Measurements from ENCODE around the gene CREB1.

The CREB1 gene

GRCh38 chr2:207606829-207607228 lies 77.1 kb downstream of the CREB1 start:
- H3K27ac ChIP-seq, result no peak overlapping the region
- TF ChIP-seq CTCF (conservative IDR thresholded peaks at IDR 0.05), result no peak
- no peak for TF ChIP-seq ZFX (IDR thresholded peaks at IDR 0.05)

DNA sequence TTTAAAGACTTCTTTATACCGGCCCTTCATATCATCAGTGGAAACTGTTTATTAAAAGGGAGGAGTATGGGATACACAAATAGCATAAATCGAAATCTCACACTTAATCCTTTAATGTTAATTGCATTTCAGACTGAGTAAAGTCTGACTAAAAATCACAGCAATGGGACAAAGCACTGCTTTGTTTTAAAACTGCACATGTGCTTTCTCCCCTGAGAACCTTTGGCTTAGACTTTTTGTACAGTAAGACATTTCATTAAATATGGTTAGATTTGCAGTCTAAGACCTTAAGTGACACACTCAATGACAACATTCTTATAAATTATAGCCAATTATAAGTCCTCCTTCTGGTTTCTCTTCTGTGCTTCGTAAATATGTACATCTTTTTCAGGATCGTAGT lies 83.0 kb downstream of the CREB1 start:
- H3K27ac ChIP-seq, result no peak overlapping the region
- no peak for TF ChIP-seq CTCF (conservative IDR thresholded peaks at IDR 0.05)
- no peak for TF ChIP-seq ZFX (IDR thresholded peaks at IDR 0.05)

DNA sequence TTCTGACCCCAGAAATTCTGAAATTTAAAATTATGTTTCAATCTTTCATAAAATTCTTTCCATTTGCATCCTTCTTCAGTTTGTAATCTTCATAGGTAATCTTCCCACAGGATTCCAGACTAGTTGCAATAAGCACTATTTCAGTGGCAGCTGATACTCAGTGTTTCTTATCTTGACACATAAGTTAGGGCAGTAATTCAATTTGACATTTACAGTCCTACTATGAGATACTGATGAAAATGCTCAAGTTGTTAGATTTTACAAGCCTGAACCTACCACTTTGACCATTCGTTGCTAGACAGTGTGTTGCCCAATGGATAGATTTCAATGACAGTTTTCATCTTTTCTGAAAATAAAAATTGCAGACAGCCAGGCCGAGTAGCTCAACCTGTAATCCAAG lies 85.1 kb downstream of the CREB1 start:
- no peak overlapping the region for H3K27ac ChIP-seq
- TF ChIP-seq ZFX (IDR thresholded peaks at IDR 0.05) (no peak), CTCF (conservative IDR thresholded peaks at IDR 0.05) (no peak)

DNA sequence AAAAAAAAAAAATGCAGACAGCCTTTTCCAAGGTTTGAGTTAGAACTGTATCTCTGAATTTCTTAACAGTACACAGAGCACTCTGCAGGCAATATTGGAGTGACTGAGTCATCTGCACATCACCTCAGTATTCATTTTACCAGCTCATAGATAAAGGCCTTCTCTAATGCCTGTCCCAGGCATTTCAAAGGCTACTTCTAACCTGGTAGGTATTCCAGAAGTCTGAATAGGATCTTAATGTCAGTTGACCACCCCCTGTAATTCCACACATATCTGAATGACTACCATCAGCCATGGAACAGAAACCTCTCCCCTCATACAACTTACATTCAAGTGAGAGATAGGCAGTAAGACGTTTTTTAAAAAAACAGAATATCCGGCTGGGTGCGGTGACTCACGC lies 86.4 kb downstream of the CREB1 start:
- no peak overlapping the region for H3K27ac ChIP-seq
- no peak for TF ChIP-seq ZFX (IDR thresholded peaks at IDR 0.05)

DNA sequence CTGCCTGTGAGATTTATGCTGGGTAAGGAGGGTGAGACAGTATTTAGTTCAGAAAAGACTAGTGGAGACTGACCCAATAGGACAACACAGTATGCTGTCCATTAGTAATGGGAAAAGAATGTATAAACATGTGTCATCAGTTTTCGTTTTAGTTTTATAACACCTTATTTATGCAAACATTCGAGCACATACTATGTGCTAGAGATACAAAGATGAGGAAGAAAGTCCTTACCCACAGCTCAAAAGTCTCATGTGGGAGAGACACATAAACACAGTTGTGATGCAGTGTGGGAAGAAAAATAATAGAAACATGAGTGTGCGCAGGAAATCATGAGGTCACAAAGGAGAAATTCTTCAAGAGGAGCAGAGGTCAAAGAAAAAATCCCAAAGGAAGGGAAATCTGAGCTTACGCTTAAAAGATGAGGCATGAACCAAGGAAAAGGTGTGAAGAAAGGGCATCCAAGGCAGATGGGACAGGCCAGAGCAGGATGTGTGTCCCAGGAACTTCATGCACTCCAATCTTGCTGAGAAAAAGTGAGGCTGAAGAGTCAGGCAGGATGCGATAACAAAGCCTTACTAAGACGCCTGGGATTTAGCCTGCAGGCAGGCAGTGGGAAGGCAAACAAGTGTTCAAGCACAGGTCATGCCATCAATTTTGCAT lies 87.4 kb downstream of the CREB1 start:
- TF ChIP-seq CTCF (conservative IDR thresholded peaks at IDR 0.05) (no peak), ZFX (IDR thresholded peaks at IDR 0.05) (no peak)
- no peak overlapping the region for H3K27ac ChIP-seq

DNA sequence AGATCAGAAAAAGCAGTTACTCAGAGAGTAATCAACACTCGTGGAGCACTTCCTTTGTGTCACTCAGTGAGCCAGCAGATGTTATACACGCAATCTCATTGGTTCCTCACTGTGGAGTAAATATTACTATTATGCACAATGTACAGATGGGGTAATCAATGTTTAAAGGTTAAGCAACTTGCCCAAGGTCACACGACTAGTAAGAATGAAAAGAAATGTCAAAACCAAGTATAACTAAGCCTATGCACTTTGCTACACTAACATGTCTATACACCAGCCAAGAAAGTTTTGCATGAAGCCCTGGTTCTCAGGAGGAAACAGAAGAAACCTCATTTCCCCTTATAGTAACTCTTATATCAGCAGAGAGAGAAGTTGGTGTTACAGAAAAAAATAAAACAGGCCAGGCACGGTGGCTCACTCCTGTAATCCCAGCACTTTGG lies 90.0 kb downstream of the CREB1 start:
- no peak overlapping the region for H3K27ac ChIP-seq
- TF ChIP-seq CTCF (conservative IDR thresholded peaks at IDR 0.05) (no peak), ZFX (IDR thresholded peaks at IDR 0.05) (no peak)

- no peak for TF ChIP-seq CTCF (conservative IDR thresholded peaks at IDR 0.05)
- no peak for TF ChIP-seq ZFX (IDR thresholded peaks at IDR 0.05)
- H3K27ac ChIP-seq, result no peak overlapping the region
Observed at GRCh38 chr2:207621501-207622039, 91.8 kb downstream of the CREB1 start.
